Muscle of leg (tissue), 11 donors: ENCODE measurements around the gene SLC44A3. TPM values are rescaled to one million over a fixed set of nuclear protein-coding genes. Genes with fewer than 3 reads are reported as not detected.

Experiments
- DNase-seq: peaks from one replicate; pipeline ENCODE4 v3.0.0; 2013
- H3K27ac ChIP-seq: one replicate; pipeline ENCODE4 v1.5.1; 2013; ENCODE audit warnings: mild to moderate bottlenecking, low read length, control low read depth
- H3K27me3 ChIP-seq: one replicate; pipeline ENCODE4 v1.6.1; 2013; ENCODE audit warnings: low read length; ENCODE audit not compliant: control insufficient read depth, insufficient read depth
- H3K36me3 ChIP-seq: one replicate; pipeline ENCODE4 v1.6.1; 2013; ENCODE audit warnings: low read length; ENCODE audit not compliant: control insufficient read depth, insufficient read depth
- H3K4me1 ChIP-seq: one replicate; pipeline ENCODE4 v1.6.1; 2013; ENCODE audit warnings: low read length; ENCODE audit not compliant: control insufficient read depth, insufficient read depth
- H3K4me3 ChIP-seq: one replicate; pipeline ENCODE4 v1.5.1; 2013; ENCODE audit warnings: low read length, control low read depth
- H3K9me3 ChIP-seq: replicated peaks from 2 replicates; pipeline ENCODE4 v1.6.1; 2013; ENCODE audit warnings: low read depth, low read length; ENCODE audit not compliant: control insufficient read depth
- WGBS: methylation state at CpG from one replicate; pipeline ENCODE4 v1.1.5; 2013; ENCODE audit warnings: missing lambda C conversion rate; ENCODE audit not compliant: insufficient coverage; 5-methylcytosine and 5-hydroxymethylcytosine counted together
- polyA plus RNA-seq, 8 donors: library from polyadenylated mRNA; unstranded; fragments of 120-200 nt; gene quantifications; one replicate each; pipeline versions ENCODE4 v1.2.1 to v1.2.3, GENCODE V29; 2013; ENCODE audit warnings: inconsistent platforms in 1 of 8, low replicate concordance in 1 of 8; ENCODE audit not compliant: insufficient read length in 8 of 8, insufficient read depth in 1 of 8
- total RNA-seq: library from RNA; stranded (reverse); fragments of 120-200 nt; gene quantifications from one replicate; pipeline ENCODE4 v1.2.4, GENCODE V29; 2013

Gene SLC44A3
- total and polyA plus RNA-seq, 9 donors: 2.1 to 5.2 (median 3.7) TPM

GRCh38 chr1:94912263-94913184 is 92.4 kb downstream of the SLC44A3 start:
- no peaks in the 10 kb centered on the region for H3K27me3 ChIP-seq
- DNase-seq: peak; percentile 75
- peak overlapping the region; percentile 65 for H3K27ac ChIP-seq
- WGBS: 57% methylated on average over 1 of the region's 9 CpGs
- H3K4me1 ChIP-seq: peaks cover 32% of the 10 kb centered on the region
- H3K4me3 ChIP-seq: no peak overlapping the region
- no peaks in the 10 kb centered on the region for H3K9me3 ChIP-seq
- peaks cover 20% of the 10 kb centered on the region for H3K36me3 ChIP-seq

DNA sequence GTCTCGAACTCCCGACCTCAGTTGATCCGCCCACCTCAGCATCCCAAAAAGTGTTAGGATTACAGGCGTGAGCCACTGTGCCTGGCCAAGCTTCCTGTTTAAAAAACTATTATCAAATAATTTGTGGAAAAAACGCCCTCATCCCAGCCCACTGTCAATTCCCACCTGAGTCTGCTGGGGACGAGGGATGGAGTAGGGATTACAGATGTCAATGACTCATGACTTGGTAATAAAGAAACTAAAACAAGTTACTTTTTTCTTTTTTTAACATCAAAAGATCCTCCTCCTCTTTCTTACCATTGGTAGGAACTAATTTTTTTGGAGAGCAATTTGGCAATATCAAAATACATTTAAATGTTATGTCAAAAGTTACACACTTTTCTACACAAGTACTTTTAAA is 97.1 kb downstream of the SLC44A3 start:
- no peak overlapping the region for H3K27ac ChIP-seq
- peaks cover 11% of the 10 kb centered on the region for H3K36me3 ChIP-seq
- H3K27me3 ChIP-seq: no peaks in the 10 kb centered on the region
- no peak overlapping the region for H3K4me3 ChIP-seq
- no peaks in the 10 kb centered on the region for H3K9me3 ChIP-seq
- DNase-seq: no peak
- H3K4me1 ChIP-seq: peaks cover 35% of the 10 kb centered on the region
- WGBS: no CpG with 5 or more reads among the region's 6 CpGs

- DNase-seq: no peak
- Histone ChIP-seq H3K4me3 (no peak overlapping the region), H3K27ac (peak overlapping the region; percentile 43), H3K36me3 (peaks cover 22% of the 10 kb centered on the region), H3K27me3 (no peaks in the 10 kb centered on the region), H3K9me3 (no peaks in the 10 kb centered on the region), H3K4me1 (peaks cover 40% of the 10 kb centered on the region)
- 40% methylated on average over 1 of the region's 4 CpGs for WGBS
Observed at GRCh38 chr1:94919241-94920030, 99.3 kb downstream of the SLC44A3 start.

DNA sequence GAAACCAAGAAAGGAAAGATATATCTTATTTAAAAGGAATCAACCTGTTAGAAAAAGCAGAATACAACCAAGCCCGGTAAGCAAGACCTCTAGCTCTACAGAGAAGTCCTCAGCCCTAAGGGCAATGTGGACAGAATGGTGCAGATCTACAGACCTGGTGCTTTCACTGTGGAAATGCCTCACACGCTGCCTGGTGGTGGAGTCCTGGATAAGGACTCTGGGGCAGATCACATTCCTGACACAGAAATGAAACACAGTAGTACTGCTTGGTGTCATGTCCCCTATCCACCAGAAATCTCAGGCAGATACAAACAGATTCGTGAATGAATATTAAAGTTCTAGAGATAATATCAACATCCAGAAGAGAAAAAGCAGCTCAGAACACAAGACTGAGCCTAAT is 99.9 kb downstream of the SLC44A3 start:
- H3K27me3 ChIP-seq: no peaks in the 10 kb centered on the region
- no peak overlapping the region for H3K4me3 ChIP-seq
- H3K36me3 ChIP-seq: peaks cover 20% of the 10 kb centered on the region
- peaks cover 40% of the 10 kb centered on the region for H3K4me1 ChIP-seq
- H3K9me3 ChIP-seq: no peaks in the 10 kb centered on the region
- H3K27ac ChIP-seq: peak overlapping the region; percentile 18
- no CpG with 5 or more reads among the region's 3 CpGs for WGBS
- DNase-seq: no peak

- no CpG with 5 or more reads among the region's 1 CpG for WGBS
- peak overlapping the region; percentile 99 for H3K27ac ChIP-seq
- peaks cover 14% of the 10 kb centered on the region for H3K36me3 ChIP-seq
- H3K27me3 ChIP-seq: no peaks in the 10 kb centered on the region
- no peak for DNase-seq
- H3K4me1 ChIP-seq: peaks cover 33% of the 10 kb centered on the region
- H3K9me3 ChIP-seq: no peaks in the 10 kb centered on the region
- no peak overlapping the region for H3K4me3 ChIP-seq
Observed at GRCh38 chr1:94921977-94922376, 101.8 kb downstream of the SLC44A3 start.

GRCh38 chr1:94922761-94923331 is 102.7 kb downstream of the SLC44A3 start:
- Histone ChIP-seq H3K36me3 (peaks cover 14% of the 10 kb centered on the region), H3K4me3 (peak overlapping the region; percentile 15), H3K27me3 (no peaks in the 10 kb centered on the region), H3K27ac (peak overlapping the region; percentile 99), H3K4me1 (peaks cover 38% of the 10 kb centered on the region), H3K9me3 (no peaks in the 10 kb centered on the region)
- DNase-seq: peak; percentile 47
- WGBS: 62% methylated on average over 2 of the region's 8 CpGs

GRCh38 chr1:94925004-94925403 is 104.8 kb downstream of the SLC44A3 start:
- peak; percentile 74 for DNase-seq
- Histone ChIP-seq H3K27me3 (no peaks in the 10 kb centered on the region), H3K9me3 (no peaks in the 10 kb centered on the region), H3K4me1 (peaks cover 45% of the 10 kb centered on the region), H3K36me3 (peaks cover 14% of the 10 kb centered on the region), H3K4me3 (peak overlapping the region; percentile 93), H3K27ac (peak overlapping the region; percentile 99)
- WGBS: no CpG with 5 or more reads among the region's 2 CpGs

- Histone ChIP-seq H3K27me3 (no peaks in the 10 kb centered on the region), H3K36me3 (peaks cover 14% of the 10 kb centered on the region), H3K9me3 (no peaks in the 10 kb centered on the region), H3K4me1 (peaks cover 43% of the 10 kb centered on the region), H3K4me3 (peak overlapping the region; percentile 93), H3K27ac (peak overlapping the region; percentile 99)
- 0% methylated on average over 16 of the region's 23 CpGs for WGBS
- DNase-seq: peak; percentile 98
Observed at GRCh38 chr1:94925561-94926125, 105.5 kb downstream of the SLC44A3 start.

- peaks cover 43% of the 10 kb centered on the region for H3K4me1 ChIP-seq
- under 1% methylated on average over 77 of the region's 78 CpGs for WGBS
Observed at GRCh38 chr1:94926126-94926914, 106.2 kb downstream of the SLC44A3 start.

More at GRCh38 chr1:94926126-94926914, 106.2 kb downstream of the SLC44A3 start:
- no peaks in the 10 kb centered on the region for H3K9me3 ChIP-seq
- no peaks in the 10 kb centered on the region for H3K27me3 ChIP-seq
- H3K27ac ChIP-seq: peak overlapping the region; percentile 99
- peak overlapping the region; percentile 93 for H3K4me3 ChIP-seq
- peaks cover 14% of the 10 kb centered on the region for H3K36me3 ChIP-seq
- DNase-seq: peak; percentile 81
